ENCODE results near the gene GPR146. TPM values are rescaled to one million over a fixed set of nuclear protein-coding genes. Genes with fewer than 3 reads are reported as not detected.

GPR146 gene
- total and polyA plus RNA-seq, 2 of the 13 experiments (the other 11 are each of a cell fraction or from before 2014, with no cell fraction given): 2.0 to 15.9 TPM

DNA sequence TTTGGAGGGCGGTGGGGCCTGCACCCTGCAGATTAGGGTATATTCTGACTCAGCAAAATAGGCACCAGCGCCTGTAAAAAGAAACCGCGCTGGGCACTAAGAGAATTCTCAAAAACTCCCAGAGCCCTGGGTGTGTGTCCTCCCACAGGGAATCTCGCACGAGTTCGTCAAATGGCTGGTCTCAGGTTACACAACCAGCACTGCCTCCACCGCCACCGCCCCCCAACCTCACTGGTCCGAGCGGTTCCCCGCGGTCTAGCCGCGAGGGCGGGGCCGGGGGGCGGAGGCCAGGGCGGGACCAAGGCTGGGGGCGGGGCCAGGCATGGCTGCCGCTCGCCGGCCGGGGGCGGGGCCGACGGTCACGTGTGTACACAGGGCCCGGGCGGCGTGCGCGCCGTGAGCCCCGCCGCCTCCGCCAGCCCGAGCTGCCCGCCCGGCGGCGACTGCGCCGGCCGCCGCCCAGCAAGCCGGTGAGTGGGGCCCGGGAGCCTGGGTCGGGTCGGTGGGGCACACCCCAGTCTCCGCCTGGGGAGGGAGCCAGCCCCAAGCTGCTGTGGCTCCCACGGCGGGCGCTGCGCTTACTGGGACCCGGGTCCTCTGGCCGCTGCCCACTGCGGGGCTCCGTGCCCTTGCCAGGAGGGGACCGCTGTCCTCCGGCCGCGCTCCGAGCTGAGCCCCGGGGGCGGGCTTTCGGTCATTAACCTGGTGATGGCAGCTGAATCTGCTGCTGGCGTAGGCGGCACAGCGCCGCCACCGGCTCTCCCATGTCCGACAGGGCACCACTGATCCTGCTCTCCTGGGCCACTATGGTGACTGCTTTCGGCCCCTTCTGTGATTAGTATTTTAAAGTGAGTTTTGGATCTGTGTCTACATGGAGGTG is at the start of gene GPR146 (continued):
- no peak for TF ChIP-seq THAP7 (CRISPR knock-in tag; IDR thresholded peaks at IDR 0.05)
- no peak for TF ChIP-seq REL (CRISPR knock-in tag; conservative IDR thresholded peaks at IDR 0.05)
- TF ChIP-seq ZNF788 (CRISPR knock-in tag; IDR thresholded peaks at IDR 0.05; ENCODE audit: borderline replicate concordance): no peak; the same call in 1 of the 2 replicates
- no peak for TF ChIP-seq CBX1 (IDR thresholded peaks at IDR 0.05; ENCODE audit: low read depth)
- TF ChIP-seq ZNF572 (CRISPR knock-in tag; IDR thresholded peaks at IDR 0.05): no peak
- TF ChIP-seq CHD2 (IDR thresholded peaks at IDR 0.05; ENCODE audit: low read depth, low read length): peak; percentile 90
- TF ChIP-seq NFE2L1 (CRISPR knock-in tag; IDR thresholded peaks at IDR 0.05; ENCODE audit: borderline replicate concordance): no peak
- TF ChIP-seq STAG1 (CRISPR knock-in tag; IDR thresholded peaks at IDR 0.05): peak; percentile 41
- no peak for TF ChIP-seq PPARG (CRISPR knock-in tag; conservative IDR thresholded peaks at IDR 0.05)
- TF ChIP-seq, protein P1, sequence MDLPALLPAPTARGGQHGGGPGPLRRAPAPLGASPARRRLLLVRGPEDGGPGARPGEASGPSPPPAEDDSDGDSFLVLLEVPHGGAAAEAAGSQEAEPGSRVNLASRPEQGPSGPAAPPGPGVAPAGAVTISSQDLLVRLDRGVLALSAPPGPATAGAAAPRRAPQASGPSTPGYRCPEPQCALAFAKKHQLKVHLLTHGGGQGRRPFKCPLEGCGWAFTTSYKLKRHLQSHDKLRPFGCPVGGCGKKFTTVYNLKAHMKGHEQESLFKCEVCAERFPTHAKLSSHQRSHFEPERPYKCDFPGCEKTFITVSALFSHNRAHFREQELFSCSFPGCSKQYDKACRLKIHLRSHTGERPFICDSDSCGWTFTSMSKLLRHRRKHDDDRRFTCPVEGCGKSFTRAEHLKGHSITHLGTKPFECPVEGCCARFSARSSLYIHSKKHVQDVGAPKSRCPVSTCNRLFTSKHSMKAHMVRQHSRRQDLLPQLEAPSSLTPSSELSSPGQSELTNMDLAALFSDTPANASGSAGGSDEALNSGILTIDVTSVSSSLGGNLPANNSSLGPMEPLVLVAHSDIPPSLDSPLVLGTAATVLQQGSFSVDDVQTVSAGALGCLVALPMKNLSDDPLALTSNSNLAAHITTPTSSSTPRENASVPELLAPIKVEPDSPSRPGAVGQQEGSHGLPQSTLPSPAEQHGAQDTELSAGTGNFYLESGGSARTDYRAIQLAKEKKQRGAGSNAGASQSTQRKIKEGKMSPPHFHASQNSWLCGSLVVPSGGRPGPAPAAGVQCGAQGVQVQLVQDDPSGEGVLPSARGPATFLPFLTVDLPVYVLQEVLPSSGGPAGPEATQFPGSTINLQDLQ (CRISPR knock-in tag; IDR thresholded peaks at IDR 0.05): peak; percentile 69; the same call in 1 of the 2 replicates
- TF ChIP-seq TP53 (CRISPR knock-in tag; conservative IDR thresholded peaks at IDR 0.05): no peak
- peak; percentile 96 to 98 for TF ChIP-seq MAFK (conservative IDR thresholded peaks at IDR 0.05 in 1 of 2, IDR thresholded peaks at IDR 0.05 in 1 of 2; ENCODE audit: low read length in 2 of 2)
- TF ChIP-seq ZNF138 (CRISPR knock-in tag; IDR thresholded peaks at IDR 0.05; ENCODE audit: low read depth): no peak
- no peak for TF ChIP-seq XRCC5 (optimal IDR thresholded peaks at IDR 0.05; ENCODE audit: low read length)
- TF ChIP-seq SMARCC2 (IDR thresholded peaks at IDR 0.05): no peak
- TF ChIP-seq ATF5 (CRISPR knock-in tag; IDR thresholded peaks at IDR 0.05; ENCODE audit: low read depth): no peak
- TF ChIP-seq, protein P2, sequence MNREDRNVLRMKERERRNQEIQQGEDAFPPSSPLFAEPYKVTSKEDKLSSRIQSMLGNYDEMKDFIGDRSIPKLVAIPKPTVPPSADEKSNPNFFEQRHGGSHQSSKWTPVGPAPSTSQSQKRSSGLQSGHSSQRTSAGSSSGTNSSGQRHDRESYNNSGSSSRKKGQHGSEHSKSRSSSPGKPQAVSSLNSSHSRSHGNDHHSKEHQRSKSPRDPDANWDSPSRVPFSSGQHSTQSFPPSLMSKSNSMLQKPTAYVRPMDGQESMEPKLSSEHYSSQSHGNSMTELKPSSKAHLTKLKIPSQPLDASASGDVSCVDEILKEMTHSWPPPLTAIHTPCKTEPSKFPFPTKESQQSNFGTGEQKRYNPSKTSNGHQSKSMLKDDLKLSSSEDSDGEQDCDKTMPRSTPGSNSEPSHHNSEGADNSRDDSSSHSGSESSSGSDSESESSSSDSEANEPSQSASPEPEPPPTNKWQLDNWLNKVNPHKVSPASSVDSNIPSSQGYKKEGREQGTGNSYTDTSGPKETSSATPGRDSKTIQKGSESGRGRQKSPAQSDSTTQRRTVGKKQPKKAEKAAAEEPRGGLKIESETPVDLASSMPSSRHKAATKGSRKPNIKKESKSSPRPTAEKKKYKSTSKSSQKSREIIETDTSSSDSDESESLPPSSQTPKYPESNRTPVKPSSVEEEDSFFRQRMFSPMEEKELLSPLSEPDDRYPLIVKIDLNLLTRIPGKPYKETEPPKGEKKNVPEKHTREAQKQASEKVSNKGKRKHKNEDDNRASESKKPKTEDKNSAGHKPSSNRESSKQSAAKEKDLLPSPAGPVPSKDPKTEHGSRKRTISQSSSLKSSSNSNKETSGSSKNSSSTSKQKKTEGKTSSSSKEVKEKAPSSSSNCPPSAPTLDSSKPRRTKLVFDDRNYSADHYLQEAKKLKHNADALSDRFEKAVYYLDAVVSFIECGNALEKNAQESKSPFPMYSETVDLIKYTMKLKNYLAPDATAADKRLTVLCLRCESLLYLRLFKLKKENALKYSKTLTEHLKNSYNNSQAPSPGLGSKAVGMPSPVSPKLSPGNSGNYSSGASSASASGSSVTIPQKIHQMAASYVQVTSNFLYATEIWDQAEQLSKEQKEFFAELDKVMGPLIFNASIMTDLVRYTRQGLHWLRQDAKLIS (CRISPR knock-in tag; IDR thresholded peaks at IDR 0.05): no peak
- no peak for TF ChIP-seq SETDB1 (CRISPR knock-in tag; IDR thresholded peaks at IDR 0.05; ENCODE audit: borderline replicate concordance)
- no peak for TF ChIP-seq ZNF282 (IDR thresholded peaks at IDR 0.05; ENCODE audit: partially characterized antibody)

All from HepG2 (cell line).